CD4-positive, alpha-beta memory T cell (primary cell): ENCODE data around the gene NKX2-4. TPM values are rescaled to one million over a fixed set of nuclear protein-coding genes. Genes with fewer than 3 reads are reported as not detected.
A peak's percentile ranks its signal among the peaks of the same experiment; 100 is the strongest.

Experiments used
- CTCF ChIA-PET: fragments of 350-600 bp; sonication (Branson Sonifier 250); formaldehyde crosslinking; loops from one replicate; lab custom pipeline; 2021; ENCODE audit warnings: inconsistent platforms; ENCODE audit not compliant: partially characterized antibody; lab: Charles Lee
- POLR2A ChIA-PET: fragments of 350-600 bp; sonication (Branson Sonifier 250); formaldehyde crosslinking; loops from one replicate; lab custom pipeline; 2021; ENCODE audit not compliant: partially characterized antibody; lab: Charles Lee
- DNase-seq, 5 donors: peaks; one replicate each; pipeline versions ENCODE4 v3.0.0 to v3.0.0-alpha.2; 2020 to 2022; ENCODE audit warnings: mixed read lengths in 1 of 5
- H3K27ac ChIP-seq: one replicate; pipeline ENCODE4 v1.7.0; 2013; ENCODE audit warnings: low read depth, low read length
- H3K27me3 ChIP-seq: 2 replicates; pipeline ENCODE4 v1.7.0; 2013; ENCODE audit warnings: mild to moderate bottlenecking, low read length, moderate library complexity; ENCODE audit not compliant: insufficient read depth
- H3K36me3 ChIP-seq: 2 replicates; pipeline ENCODE4 v1.7.0; 2013; ENCODE audit warnings: mild to moderate bottlenecking, low read length, moderate library complexity; ENCODE audit not compliant: insufficient read depth
- H3K4me1 ChIP-seq: 2 replicates; pipeline ENCODE4 v1.7.0; 2013; ENCODE audit warnings: mild to moderate bottlenecking, low read length, moderate library complexity; ENCODE audit not compliant: insufficient read depth
- H3K4me3 ChIP-seq, 2 donors: one replicate each; pipeline ENCODE4 v1.7.0; 2013; ENCODE audit warnings: low read length in 2 of 2, mild to moderate bottlenecking in 1 of 2
- H3K9me3 ChIP-seq, 2 donors: one replicate each; pipeline ENCODE4 v1.7.0; 2013; ENCODE audit warnings: low read length in 2 of 2, control low read depth in 1 of 2; ENCODE audit not compliant: control insufficient read depth in 1 of 2
- H3K27ac Mint-ChIP-seq, 7 donors: one replicate each; pipeline ENCODE4 v1.8.0; 2020 to 2021; ENCODE audit warnings: mixed read lengths in 7 of 7, mild to moderate bottlenecking in 6 of 7, inconsistent platforms in 3 of 7, moderate library complexity in 3 of 7
- H3K27me3 Mint-ChIP-seq, 2 donors: one replicate each; pipeline ENCODE4 v1.8.0; 2020 to 2021; ENCODE audit warnings: mixed read lengths in 2 of 2
- H3K36me3 Mint-ChIP-seq, 2 donors: one replicate each; pipeline ENCODE4 v1.8.0; 2020 to 2021; ENCODE audit warnings: mixed read lengths in 2 of 2, inconsistent platforms in 1 of 2, mild to moderate bottlenecking in 1 of 2
- H3K4me1 Mint-ChIP-seq, 4 donors: one replicate each; pipeline ENCODE4 v1.8.0; 2020 to 2021; ENCODE audit warnings: mixed read lengths in 4 of 4, mild to moderate bottlenecking in 1 of 4
- H3K4me3 Mint-ChIP-seq, 8 donors: one replicate each; pipeline ENCODE4 v1.8.0; 2020 to 2021; ENCODE audit warnings: mixed read lengths in 8 of 8, mild to moderate bottlenecking in 7 of 8, moderate library complexity in 6 of 8, inconsistent platforms in 3 of 8
- H3K9me3 Mint-ChIP-seq, 8 donors: one replicate each; pipeline ENCODE4 v1.8.0; 2020 to 2021; ENCODE audit warnings: mixed read lengths in 8 of 8, mild to moderate bottlenecking in 5 of 8, inconsistent platforms in 3 of 8, moderate library complexity in 1 of 8
- intact Hi-C: fragments of 100-400 bp; cut with micrococcal nuclease; formaldehyde crosslinking; loops from one replicate; pipeline ENCODE4 v1.15.1; 2023
- polyA plus RNA-seq, 2 donors: library from polyadenylated mRNA; unstranded; fragments of 300-500 nt; fragmentation: Illumina TruSeq; gene quantifications; one replicate each; pipeline ENCODE4 v1.2.3, GENCODE V29; 2021
- total RNA-seq, 2 experiments: library from RNA; stranded (reverse); gene quantifications; one replicate each; pipeline ENCODE4 v1.2.3, GENCODE V29; 2021

The NKX2-4 gene
- total and polyA plus RNA-seq, 4 experiments from 2014 or later: not detected

DNA sequence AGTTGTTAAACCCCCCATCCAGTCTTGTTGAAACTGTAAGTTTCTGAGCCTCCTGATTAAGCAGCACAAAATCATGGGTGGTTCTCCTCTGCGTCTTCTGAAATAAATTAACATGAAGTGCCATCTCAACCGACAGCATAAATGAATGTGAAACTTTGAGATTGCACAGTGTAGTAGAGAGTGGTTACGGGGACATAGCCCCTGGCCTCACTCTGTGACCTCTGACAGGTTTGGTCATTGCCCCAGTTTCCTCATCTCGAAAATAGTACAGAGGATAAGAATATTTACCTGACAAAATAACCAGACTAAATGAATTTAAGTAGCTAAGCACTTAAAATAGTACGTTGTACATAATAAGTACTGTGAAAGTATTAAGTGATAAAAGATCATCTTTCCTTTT is 19.1 kb downstream of the NKX2-4 start:
- peaks cover 0 to 19% (median 11%) of the 10 kb centered on the region in 4 donors for H3K4me1 Mint-ChIP-seq
- H3K9me3 Mint-ChIP-seq: no peaks in the 10 kb centered on the region
- Histone ChIP-seq H3K36me3 (peaks cover 18% of the 10 kb centered on the region), H3K4me3 (no peak overlapping the region), H3K4me1 (no peaks in the 10 kb centered on the region), H3K9me3 (no peaks in the 10 kb centered on the region), H3K27ac (no peak overlapping the region), H3K27me3 (no peaks in the 10 kb centered on the region)
- ChIA-PET CTCF (interaction anchor here (1.1 to 1.4 kb wide), 2 partner anchors 127 to 143 kb away, joined by 3 read pairs; no protein-coding TSS in a partner anchor), POLR2A (no interaction called here)
- DNase-seq: no peak
- no peak overlapping the region for H3K27ac Mint-ChIP-seq
- H3K4me3 Mint-ChIP-seq: no peak overlapping the region
- peaks cover 57 to 74% of the 10 kb centered on the region in 2 donors for H3K36me3 Mint-ChIP-seq
- intact Hi-C loops: no loop called here
- H3K27me3 Mint-ChIP-seq: no peaks in the 10 kb centered on the region

DNA sequence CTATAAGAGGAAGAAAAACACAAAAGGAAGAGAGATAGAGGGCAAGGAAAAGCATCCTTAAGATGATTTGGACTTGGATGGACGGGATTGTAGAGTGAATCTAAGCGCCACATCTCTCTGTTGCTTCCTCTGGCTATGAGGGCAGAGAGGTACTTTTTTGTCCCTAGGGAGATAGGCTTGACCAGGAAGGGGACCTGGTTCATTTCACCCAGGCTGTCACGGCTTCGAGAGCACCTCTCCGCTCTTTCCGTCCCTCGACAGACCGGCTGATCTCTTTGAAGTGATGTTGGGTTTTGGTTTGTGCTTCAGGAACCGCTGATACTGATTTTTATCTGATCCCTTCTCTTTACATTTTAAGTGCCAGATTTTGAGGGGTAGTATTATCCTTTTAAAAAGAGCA is 19.6 kb downstream of the NKX2-4 start:
- Mint-ChIP-seq H3K36me3 (peaks cover 53 to 73% of the 10 kb centered on the region in 2 donors), H3K27ac (peak overlapping the region in 2 of 7 donors; percentile 23 to 48), H3K4me1 (peaks cover 0 to 20% (median 11%) of the 10 kb centered on the region in 4 donors)

GRCh38 chr20:21376626-21377025 is 20.7 kb downstream of the NKX2-4 start:
- no peak overlapping the region for H3K27ac Mint-ChIP-seq
- DNase-seq: no peak
- POLR2A ChIA-PET: no interaction called here
- H3K27me3 ChIP-seq: no peaks in the 10 kb centered on the region
- H3K36me3 Mint-ChIP-seq: peaks cover 52 to 68% of the 10 kb centered on the region in 2 donors
- H3K4me3 Mint-ChIP-seq: no peak overlapping the region
- H3K9me3 ChIP-seq: no peaks in the 10 kb centered on the region
- H3K4me1 ChIP-seq: no peaks in the 10 kb centered on the region
- no peaks in the 10 kb centered on the region for H3K27me3 Mint-ChIP-seq
- H3K36me3 ChIP-seq: peaks cover 8% of the 10 kb centered on the region
- CTCF ChIA-PET: no interaction called here
- peaks cover 0 to 24% (median 13%) of the 10 kb centered on the region in 4 donors for H3K4me1 Mint-ChIP-seq
- no peak overlapping the region for H3K27ac ChIP-seq
- intact Hi-C loops: no loop called here
- no peak overlapping the region for H3K4me3 ChIP-seq
- no peaks in the 10 kb centered on the region for H3K9me3 Mint-ChIP-seq

More for the DNA sequence above, 19.6 kb downstream of the NKX2-4 start:
- H3K27ac ChIP-seq: no peak overlapping the region
- POLR2A ChIA-PET: no interaction called here
- H3K4me1 ChIP-seq: no peaks in the 10 kb centered on the region
- H3K9me3 ChIP-seq: no peaks in the 10 kb centered on the region
- H3K36me3 ChIP-seq: peaks cover 13% of the 10 kb centered on the region
- Mint-ChIP-seq H3K9me3 (no peaks in the 10 kb centered on the region), H3K4me3 (no peak overlapping the region), H3K27me3 (no peaks in the 10 kb centered on the region)
- intact Hi-C loops: no loop called here
- H3K27me3 ChIP-seq: no peaks in the 10 kb centered on the region
- CTCF ChIA-PET: interaction anchor here (1.1 kb wide), 1 partner anchor 127 kb away, joined by 3 read pairs; no protein-coding TSS in a partner anchor
- no peak for DNase-seq
- H3K4me3 ChIP-seq: no peak overlapping the region

- H3K36me3 ChIP-seq: peaks cover 15% of the 10 kb centered on the region
- Mint-ChIP-seq H3K4me1 (peaks cover 6 to 31% (median 14%) of the 10 kb centered on the region in 4 donors), H3K4me3 (no peak overlapping the region), H3K27ac (peak overlapping the region in 1 of 7 donors; percentile 50), H3K36me3 (peaks cover 39 to 59% of the 10 kb centered on the region in 2 donors), H3K27me3 (no peaks in the 10 kb centered on the region), H3K9me3 (no peaks in the 10 kb centered on the region)
- no peaks in the 10 kb centered on the region for H3K9me3 ChIP-seq
- intact Hi-C loops: no loop called here
- no peak overlapping the region for H3K27ac ChIP-seq
- CTCF ChIA-PET: interaction anchor here (1.7 kb wide), 1 partner anchor 9 kb away, joined by 4 read pairs; no protein-coding TSS in a partner anchor
- no peaks in the 10 kb centered on the region for H3K4me1 ChIP-seq
- no peak overlapping the region for H3K4me3 ChIP-seq
- DNase-seq: no peak
- POLR2A ChIA-PET: no interaction called here
- H3K27me3 ChIP-seq: no peaks in the 10 kb centered on the region
Measured at GRCh38 chr20:21373436-21373835, 23.9 kb downstream of the NKX2-4 start.

DNA sequence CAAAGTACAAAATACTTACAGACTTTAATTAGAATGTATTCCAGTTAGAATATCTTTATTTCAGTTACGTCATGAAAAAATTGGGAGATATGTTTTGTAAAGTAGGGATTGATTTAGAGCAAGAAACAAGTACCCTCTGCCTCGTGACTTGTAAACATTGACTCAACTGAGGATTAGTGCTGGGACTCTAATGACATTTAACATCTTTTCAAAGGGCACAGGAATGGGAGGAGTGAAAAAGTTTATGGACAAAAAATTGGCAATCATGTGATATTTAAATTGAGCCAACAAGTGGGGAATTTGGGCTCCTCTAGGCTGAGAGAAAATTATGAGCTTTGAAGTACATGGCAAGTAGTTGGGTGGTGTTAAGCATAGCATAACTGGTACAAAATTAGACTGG is 25.3 kb downstream of the NKX2-4 start:
- no peak overlapping the region for H3K4me3 ChIP-seq
- H3K27ac ChIP-seq: no peak overlapping the region
- intact Hi-C loops: no loop called here
- H3K4me1 Mint-ChIP-seq: peaks cover 6 to 26% (median 11%) of the 10 kb centered on the region in 4 donors
- H3K4me3 Mint-ChIP-seq: no peak overlapping the region
- H3K27ac Mint-ChIP-seq: no peak overlapping the region
- no peaks in the 10 kb centered on the region for H3K27me3 Mint-ChIP-seq
- DNase-seq: no peak
- no peaks in the 10 kb centered on the region for H3K27me3 ChIP-seq
- H3K9me3 ChIP-seq: no peaks in the 10 kb centered on the region
- peaks cover 16% of the 10 kb centered on the region for H3K36me3 ChIP-seq
- CTCF ChIA-PET: interaction anchor here (1.3 to 1.7 kb wide), 2 partner anchors 133 to 137 kb away, joined by 5 to 11 read pairs; no protein-coding TSS in a partner anchor
- no peaks in the 10 kb centered on the region for H3K9me3 Mint-ChIP-seq
- POLR2A ChIA-PET: no interaction called here
- H3K4me1 ChIP-seq: no peaks in the 10 kb centered on the region
- peaks cover 38 to 61% of the 10 kb centered on the region in 2 donors for H3K36me3 Mint-ChIP-seq

DNA sequence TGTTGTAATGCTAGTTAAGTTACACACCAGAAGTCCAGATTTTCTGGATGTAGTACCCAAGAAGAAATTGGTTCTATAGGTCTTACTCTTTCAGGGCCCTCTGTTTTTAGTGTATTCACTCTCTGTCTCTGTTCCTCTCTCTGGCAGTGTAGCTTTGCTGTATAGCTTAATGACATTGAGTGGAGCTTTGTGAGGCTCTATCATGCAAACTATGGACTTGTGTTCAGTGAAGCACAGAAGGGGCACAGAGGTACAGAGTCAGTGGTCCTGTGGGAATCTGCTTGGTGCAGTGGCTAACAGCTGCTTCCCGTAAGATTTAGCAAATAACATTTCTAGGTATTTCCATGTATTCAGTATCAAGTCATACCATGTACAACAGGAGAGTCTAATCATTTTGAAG is 26.1 kb downstream of the NKX2-4 start:
- Histone ChIP-seq H3K36me3 (peaks cover 21% of the 10 kb centered on the region), H3K27me3 (no peaks in the 10 kb centered on the region), H3K4me3 (no peak overlapping the region), H3K9me3 (no peaks in the 10 kb centered on the region), H3K4me1 (no peaks in the 10 kb centered on the region), H3K27ac (no peak overlapping the region)
- H3K4me3 Mint-ChIP-seq: no peak overlapping the region
- ChIA-PET POLR2A (no interaction called here), CTCF (interaction anchor here (0.6 to 1.7 kb wide), 3 partner anchors 113 to 136 kb away, joined by 3 to 11 read pairs (median 5); no protein-coding TSS in a partner anchor)
- H3K4me1 Mint-ChIP-seq: peaks cover 6 to 22% (median 7%) of the 10 kb centered on the region in 4 donors
- intact Hi-C loops: no loop called here
- H3K27ac Mint-ChIP-seq: no peak overlapping the region
- H3K27me3 Mint-ChIP-seq: no peaks in the 10 kb centered on the region
- no peaks in the 10 kb centered on the region for H3K9me3 Mint-ChIP-seq
- DNase-seq: no peak
- peaks cover 40 to 61% of the 10 kb centered on the region in 2 donors for H3K36me3 Mint-ChIP-seq

DNA sequence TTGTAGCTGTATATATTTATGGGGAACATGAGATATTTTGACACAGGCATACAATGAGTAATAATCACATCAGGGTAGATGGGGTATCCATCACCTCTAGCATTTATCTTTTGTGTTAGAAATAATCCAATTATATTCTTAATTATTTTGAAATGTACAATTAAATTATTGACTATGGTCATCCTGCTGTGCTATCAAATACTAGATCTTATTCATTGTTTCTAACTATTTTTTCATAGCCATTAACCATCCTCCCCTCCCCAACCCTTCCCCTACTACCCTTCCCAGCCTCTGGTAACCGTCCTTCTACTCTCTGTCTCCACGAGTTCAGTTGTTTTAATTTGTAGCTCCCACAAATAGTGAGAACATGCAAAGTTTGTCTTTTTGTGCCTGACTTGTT is 28.5 kb downstream of the NKX2-4 start:
- CTCF ChIA-PET: no interaction called here
- POLR2A ChIA-PET: no interaction called here
- H3K4me1 Mint-ChIP-seq: peaks cover 6 to 16% (median 6%) of the 10 kb centered on the region in 4 donors
- Histone ChIP-seq H3K4me3 (no peak overlapping the region), H3K27ac (no peak overlapping the region), H3K27me3 (no peaks in the 10 kb centered on the region), H3K4me1 (no peaks in the 10 kb centered on the region), H3K36me3 (peaks cover 24% of the 10 kb centered on the region), H3K9me3 (no peaks in the 10 kb centered on the region)
- H3K4me3 Mint-ChIP-seq: no peak overlapping the region
- no peak overlapping the region for H3K27ac Mint-ChIP-seq
- no peaks in the 10 kb centered on the region for H3K9me3 Mint-ChIP-seq
- no peaks in the 10 kb centered on the region for H3K27me3 Mint-ChIP-seq
- intact Hi-C loops: loop anchor here (10.0 kb wide), 1 partner anchor 64 kb away; the partner anchor contains the start of gene XRN2
- peaks cover 34 to 61% of the 10 kb centered on the region in 2 donors for H3K36me3 Mint-ChIP-seq
- no peak for DNase-seq
